SW480 (cell line): Measurements from ENCODE around the gene ELMOD2.
"Not testable (repeated sequence)": the region's sequence is repeated elsewhere in the genome, so short reads cannot be mapped to it uniquely, and the experiment has no call there.

ENCODE experiments used
- DNase-seq: peaks from one replicate; pipeline ENCODE4 v3.0.0-alpha.2; 2016; ENCODE audit warnings: low spot score

ELMOD2 gene, protein sequence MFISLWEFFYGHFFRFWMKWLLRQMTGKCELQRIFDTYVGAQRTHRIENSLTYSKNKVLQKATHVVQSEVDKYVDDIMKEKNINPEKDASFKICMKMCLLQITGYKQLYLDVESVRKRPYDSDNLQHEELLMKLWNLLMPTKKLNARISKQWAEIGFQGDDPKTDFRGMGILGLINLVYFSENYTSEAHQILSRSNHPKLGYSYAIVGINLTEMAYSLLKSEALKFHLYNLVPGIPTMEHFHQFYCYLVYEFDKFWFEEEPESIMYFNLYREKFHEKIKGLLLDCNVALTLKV

DNA sequence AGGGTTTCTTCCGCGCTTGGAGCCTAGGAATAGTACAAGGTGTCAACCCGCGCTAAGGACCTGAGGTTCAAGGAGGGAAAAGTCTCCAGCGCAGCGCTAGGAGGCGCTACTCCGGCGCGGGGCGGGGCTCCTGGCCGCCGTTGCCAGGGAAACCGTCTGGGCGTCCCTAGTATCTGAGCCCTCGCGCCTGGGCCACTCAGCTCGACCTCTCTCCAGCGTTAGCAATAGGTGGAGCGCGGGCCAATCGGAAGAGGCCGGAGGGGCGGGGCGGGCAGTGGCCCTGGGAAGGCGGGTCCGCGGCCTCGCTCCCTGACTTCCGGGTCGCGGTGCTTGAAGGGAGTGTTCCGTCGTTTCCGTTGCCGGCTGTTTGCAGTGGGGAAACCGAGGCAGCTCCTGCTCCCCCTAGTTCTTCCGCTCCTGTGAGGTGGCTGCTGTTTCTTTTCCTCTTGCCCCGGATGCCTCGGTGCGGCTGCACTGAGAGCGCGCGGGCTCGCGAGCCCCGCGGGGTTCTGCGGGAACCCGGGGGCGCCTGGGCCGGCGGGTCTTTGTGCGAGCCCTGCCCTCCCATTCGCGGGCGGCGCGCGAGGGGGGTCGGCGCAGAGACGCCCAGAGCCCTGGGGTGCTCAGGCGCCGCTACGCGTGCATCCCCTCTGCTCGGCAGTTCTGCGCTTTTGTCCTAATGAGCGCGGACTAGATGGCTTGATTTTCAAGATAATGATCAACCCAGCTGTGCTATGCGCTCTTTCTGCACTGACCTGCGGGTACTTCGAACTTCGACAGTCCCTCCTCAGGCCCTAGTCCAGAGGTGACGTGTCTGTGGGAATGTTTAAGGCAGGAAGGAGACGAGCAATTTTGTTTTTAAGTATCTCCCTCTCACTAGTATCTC is at the start of gene ELMOD2:
TSS of gene ELMOD2 (plus strand) at position 312 of the 886 bp plus-strand sequence. CDS start 1,261 bp downstream, outside the sequence.
- peak; percentile 95 for DNase-seq

DNA sequence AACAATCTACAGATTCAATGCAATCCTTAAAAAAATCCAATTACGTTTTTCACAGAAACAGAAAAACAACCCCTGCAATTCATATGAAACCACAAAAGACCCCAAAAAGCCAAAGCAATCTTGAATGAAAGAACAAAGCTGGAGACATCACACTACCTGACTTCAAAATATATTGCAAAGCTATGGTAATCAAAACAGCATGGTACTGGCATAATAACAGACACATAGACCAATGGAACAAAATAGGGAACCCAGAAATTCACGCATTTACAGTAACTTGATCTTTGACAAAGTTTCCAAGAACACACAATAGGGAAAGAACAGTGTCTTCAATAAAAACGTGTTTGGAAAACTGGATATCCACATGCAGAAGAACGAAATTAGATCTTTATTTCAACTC is 40.5 kb upstream of the ELMOD2 start:
- no peak for DNase-seq

GRCh38 chr4:140485939-140486338 is 38.0 kb upstream of the ELMOD2 start:
- DNase-seq: no peak

DNA sequence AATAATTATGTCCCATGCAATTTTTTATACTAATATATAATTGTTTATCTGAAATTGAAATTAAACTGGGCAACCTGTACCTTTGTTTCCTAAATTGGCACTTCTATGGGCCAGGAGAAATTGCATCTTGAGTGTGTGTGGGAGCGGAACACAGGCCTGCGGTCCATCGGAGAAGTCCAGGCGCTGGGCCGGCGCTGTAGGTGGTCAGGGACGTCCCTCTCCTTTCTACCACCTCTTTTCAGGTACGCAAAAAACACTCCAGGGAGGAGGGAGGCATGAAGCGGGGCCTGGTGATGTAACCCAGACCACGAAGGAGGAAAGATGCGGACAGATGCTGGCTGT is 26.6 kb upstream of the ELMOD2 start:
- DNase-seq: no peak

- no peak for DNase-seq
These were observed 26.0 kb upstream of the ELMOD2 start, which contains the start of gene MGAT4D for GRCh38 chr4:140497747-140498636. TSS of gene MGAT4D (minus strand) at chr4:140498293. CDS start at chr4:140498222, 71 bp downstream.

GRCh38 chr4:140499391-140499790 is 24.6 kb upstream of the ELMOD2 start:
- no peak for DNase-seq

GRCh38 chr4:140504261-140504660 is 19.7 kb upstream of the ELMOD2 start:
- DNase-seq: no peak

GRCh38 chr4:140513765-140514164 is 10.2 kb upstream of the ELMOD2 start:
- not testable (repeated sequence) for DNase-seq

- no peak for DNase-seq
These were observed 8.5 kb upstream of the ELMOD2 start for GRCh38 chr4:140515423-140515822.

GRCh38 chr4:140523370-140523856 is 555 bp upstream of the ELMOD2 start:
- DNase-seq: no peak

DNA sequence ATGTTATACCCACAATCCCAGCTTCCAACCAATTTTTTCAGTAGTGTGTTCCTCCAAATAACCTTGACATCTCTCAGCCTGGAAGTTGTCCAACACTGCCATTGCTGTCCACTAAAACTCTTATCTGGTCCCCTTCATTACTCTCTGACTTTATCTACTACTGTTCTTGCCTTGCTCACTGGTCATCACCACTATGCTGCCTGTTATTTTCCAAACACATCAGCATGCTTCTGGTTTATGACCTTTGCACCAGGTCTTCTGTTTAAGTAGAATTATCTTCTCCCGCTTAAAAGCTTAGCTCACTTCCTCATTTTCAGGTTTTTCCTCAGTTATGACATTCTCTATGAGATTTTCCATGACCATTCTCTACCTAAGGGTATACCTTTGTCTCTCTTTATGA is 5.5 kb downstream of the ELMOD2 start:
- no peak for DNase-seq

DNA sequence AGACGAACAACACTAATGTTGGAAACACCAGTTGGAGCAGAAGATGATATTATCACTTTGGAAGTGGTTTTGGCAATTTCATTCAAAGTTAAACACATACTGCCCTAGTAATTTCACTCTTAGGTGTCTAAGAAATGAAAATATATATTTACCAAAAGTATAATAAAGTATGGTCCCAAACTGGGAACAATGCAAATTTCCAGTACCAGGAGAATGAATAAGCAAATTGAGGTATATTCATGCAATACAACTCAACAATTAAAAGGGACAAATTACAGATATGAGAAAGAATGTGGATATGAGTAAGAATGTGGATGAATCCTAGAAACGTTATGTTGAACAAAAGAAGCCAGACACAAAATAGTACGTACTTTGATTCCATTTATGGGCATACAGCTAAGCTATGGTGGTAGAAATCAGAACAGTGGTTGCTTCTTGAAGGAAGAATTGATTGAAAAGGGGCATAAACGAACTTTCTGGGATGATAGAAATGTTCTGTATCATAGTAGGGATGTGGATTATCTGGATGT is 10.0 kb downstream of the ELMOD2 start:
- no peak for DNase-seq

DNA sequence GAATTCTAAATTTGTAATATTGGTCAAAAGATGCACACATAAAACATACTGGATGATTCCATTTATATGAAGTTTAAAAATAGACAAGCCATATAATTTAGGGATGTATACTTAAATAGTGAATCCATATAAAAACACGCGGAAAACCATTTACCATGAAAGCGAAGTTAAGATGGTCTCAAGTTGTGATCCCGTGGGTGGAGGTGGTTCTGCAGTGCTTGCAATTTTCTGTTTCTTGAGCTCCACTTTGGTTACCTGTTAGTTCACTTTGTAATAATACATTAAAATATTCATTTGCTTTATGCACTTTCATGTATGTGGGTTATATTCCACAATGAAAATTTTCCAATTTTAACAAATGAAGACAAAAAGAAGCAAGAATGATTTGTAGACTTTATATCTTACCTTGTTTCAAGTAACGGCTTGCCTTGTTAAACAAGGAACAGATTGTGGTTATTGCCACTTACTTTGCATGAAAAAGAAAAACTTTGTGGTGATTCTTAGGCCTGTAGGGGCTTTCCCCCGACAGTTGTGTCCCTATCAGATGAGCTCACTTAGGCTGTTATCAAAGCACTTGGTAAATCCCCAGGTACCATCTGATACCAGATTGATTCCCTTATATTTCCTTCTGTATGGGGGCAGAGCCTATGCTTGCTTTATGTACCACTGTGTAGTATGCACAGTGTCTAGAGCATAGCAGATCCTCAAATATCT is 32.6 kb downstream of the ELMOD2 start:
- DNase-seq: no peak

GRCh38 chr4:140557831-140558435 is 34.0 kb downstream of the ELMOD2 start:
- DNase-seq: no peak

- no peak for DNase-seq
These were observed 35.7 kb downstream of the ELMOD2 start for GRCh38 chr4:140559696-140560095.

- DNase-seq: peak; percentile 1
These were observed 44.7 kb downstream of the ELMOD2 start, which contains the start of gene UCP1 for GRCh38 chr4:140568507-140569306. TSS of gene UCP1 (minus strand) at chr4:140568961. CDS start at chr4:140568729, 232 bp downstream.

GRCh38 chr4:140569307-140569638 is 45.3 kb downstream of the ELMOD2 start:
- DNase-seq: no peak

DNA sequence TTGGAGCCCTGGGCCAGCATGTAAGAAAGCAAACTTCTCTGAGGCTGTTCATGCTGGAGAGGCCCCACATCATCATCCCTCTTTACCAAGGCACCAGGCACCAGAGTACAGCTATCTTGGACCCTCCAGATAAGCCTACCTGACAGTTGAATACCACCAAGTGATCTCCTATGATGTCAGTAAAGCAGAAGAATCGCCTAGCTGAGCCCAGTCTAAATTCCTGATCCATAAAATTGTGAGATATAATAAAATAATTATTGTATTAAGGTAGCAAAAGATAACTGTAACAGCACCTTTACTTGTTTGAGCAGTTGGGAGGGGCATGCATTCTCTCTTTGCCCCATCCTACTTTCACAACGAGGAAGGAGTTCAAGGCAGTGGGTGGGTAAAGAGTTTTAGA is 47.7 kb downstream of the ELMOD2 start:
- DNase-seq: no peak

- DNase-seq: no peak
These were observed 51.5 kb downstream of the ELMOD2 start for GRCh38 chr4:140575489-140575888.

DNA sequence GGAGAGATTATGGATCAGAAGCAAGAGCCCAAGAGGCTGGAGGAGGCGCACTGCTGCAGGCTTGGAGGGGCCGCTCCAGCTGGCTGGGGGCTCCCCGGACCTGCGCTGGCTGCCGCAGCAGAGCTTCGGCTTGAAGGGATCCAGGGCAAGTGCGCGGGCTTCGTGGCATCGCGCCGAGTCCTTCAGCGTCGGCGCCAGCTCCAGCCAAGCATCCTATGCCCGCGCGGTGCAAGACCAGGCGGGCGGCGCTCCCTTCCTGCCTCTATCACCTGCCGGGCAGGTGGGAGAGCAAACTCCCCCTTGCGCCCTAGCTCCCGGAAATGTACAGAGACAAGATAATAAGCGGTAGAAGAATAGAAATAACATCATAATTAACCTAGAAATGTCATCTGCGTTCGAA is 55.3 kb downstream of the ELMOD2 start:
- DNase-seq: no peak
